OCI-LY1 (cell line): ENCODE measurements around the gene CLEC11A.

ENCODE experiments used
- H2AFZ ChIP-seq: fragments of 200-600 bp; sonication (generic), shearing (Covaris generic); 2 replicates; pipeline ENCODE4 v1.6.0; 2014; ENCODE audit warnings: antibody characterized with exemption, mild to moderate bottlenecking, low read length
- H3F3A ChIP-seq: fragments of 200-600 bp; sonication (generic), shearing (Covaris generic); 2 replicates; pipeline ENCODE4 v1.6.0; 2014; ENCODE audit warnings: mild to moderate bottlenecking, antibody characterized with exemption, low read length, moderate library complexity; ENCODE audit not compliant: insufficient read depth
- H3K27ac ChIP-seq: fragments of 200-600 bp; sonication (generic); 2 replicates; pipeline ENCODE4 v1.5.1; 2014; ENCODE audit warnings: low read length, mixed run types, mild to moderate bottlenecking, low read depth; ENCODE audit not compliant: poor library complexity, severe bottlenecking
- H3K27me3 ChIP-seq: fragments of 200-600 bp; sonication (generic); 2 replicates; pipeline ENCODE4 v1.6.0; 2014; ENCODE audit warnings: antibody characterized with exemption, mild to moderate bottlenecking, low read length, moderate library complexity; ENCODE audit not compliant: insufficient read depth
- H3K36me3 ChIP-seq: fragments of 200-600 bp; sonication (generic); 2 replicates; pipeline ENCODE4 v1.6.1; 2014; ENCODE audit warnings: mild to moderate bottlenecking, antibody characterized with exemption, low read length, moderate library complexity, mixed read lengths; ENCODE audit not compliant: insufficient read depth
- H3K4me1 ChIP-seq: fragments of 200-600 bp; sonication (generic); 2 replicates; pipeline ENCODE4 v1.5.1; 2014; ENCODE audit warnings: mild to moderate bottlenecking, low read length, moderate library complexity; ENCODE audit not compliant: insufficient read depth, severe bottlenecking
- H3K4me2 ChIP-seq: fragments of 200-600 bp; sonication (generic), shearing (Covaris generic); 2 replicates; pipeline ENCODE4 v1.6.1; 2014; ENCODE audit warnings: low read length
- H3K4me3 ChIP-seq: fragments of 200-600 bp; sonication (generic); 2 replicates; pipeline ENCODE4 v1.5.1; 2014; ENCODE audit warnings: low read length, low read depth, mild to moderate bottlenecking, mixed read lengths; ENCODE audit not compliant: poor library complexity, severe bottlenecking
- H3K79me2 ChIP-seq: fragments of 200-600 bp; shearing (Covaris generic); 2 replicates; pipeline ENCODE4 v1.6.1; 2016; ENCODE audit warnings: mixed run types, low read length, mixed read lengths; ENCODE audit not compliant: insufficient read depth
- H3K9ac ChIP-seq: fragments of 200-600 bp; sonication (generic), shearing (Covaris generic); 2 replicates; pipeline ENCODE4 v1.6.1; 2014; ENCODE audit warnings: mild to moderate bottlenecking, low read length, mixed read lengths
- H3K9me2 ChIP-seq: fragments of 200-600 bp; sonication (generic), shearing (Covaris generic); 2 replicates; pipeline ENCODE4 v1.6.1; 2014; ENCODE audit warnings: low read depth, mild to moderate bottlenecking, low read length, mixed read lengths
- H3K9me3 ChIP-seq: fragments of 200-600 bp; shearing (Covaris generic); 2 replicates; pipeline ENCODE4 v1.6.1; 2014; ENCODE audit warnings: low read length, mixed read lengths
- H4K20me1 ChIP-seq: fragments of 200-600 bp; sonication (generic), shearing (Covaris generic); 2 replicates; pipeline ENCODE4 v1.6.0; 2016; ENCODE audit warnings: mild to moderate bottlenecking, low read length; ENCODE audit not compliant: insufficient read depth
- EZH2 ChIP-seq: fragments of 200-600 bp; sonication (generic), shearing (Covaris generic); IDR thresholded peaks from 2 replicates; pipeline ENCODE4 v1.8.0; 2017; ENCODE audit warnings: borderline replicate concordance, mixed run types, mild to moderate bottlenecking, antibody characterized with exemption, low read length, moderate library complexity, mixed read lengths
- TF ChIP-seq, protein P1 (sequence below): fragments of 200-600 bp; sonication (generic), shearing (Covaris generic); IDR thresholded peaks from 2 replicates; pipeline ENCODE4 v1.5.1; 2017; ENCODE audit warnings: mild to moderate bottlenecking, antibody characterized with exemption, low read length, moderate library complexity, mixed read lengths

CLEC11A gene

GRCh38 chr19:50697414-50698124 lies 25.6 kb upstream of the CLEC11A start:
- Histone ChIP-seq H3K9me2 (no peaks in the 10 kb centered on the region), H3K79me2 (no peaks in the 10 kb centered on the region), H3K4me3 (no peak overlapping the region), H3K36me3 (no peaks in the 10 kb centered on the region), H3K4me2 (no peak overlapping the region), H2AFZ (no peak overlapping the region), H3K27ac (no peak overlapping the region), H3K9me3 (no peaks in the 10 kb centered on the region), H4K20me1 (no peaks in the 10 kb centered on the region), H3K27me3 (no peaks in the 10 kb centered on the region), H3K4me1 (no peaks in the 10 kb centered on the region), H3K9ac (no peak overlapping the region), H3F3A (no peaks in the 10 kb centered on the region)
- TF ChIP-seq, protein P1, sequence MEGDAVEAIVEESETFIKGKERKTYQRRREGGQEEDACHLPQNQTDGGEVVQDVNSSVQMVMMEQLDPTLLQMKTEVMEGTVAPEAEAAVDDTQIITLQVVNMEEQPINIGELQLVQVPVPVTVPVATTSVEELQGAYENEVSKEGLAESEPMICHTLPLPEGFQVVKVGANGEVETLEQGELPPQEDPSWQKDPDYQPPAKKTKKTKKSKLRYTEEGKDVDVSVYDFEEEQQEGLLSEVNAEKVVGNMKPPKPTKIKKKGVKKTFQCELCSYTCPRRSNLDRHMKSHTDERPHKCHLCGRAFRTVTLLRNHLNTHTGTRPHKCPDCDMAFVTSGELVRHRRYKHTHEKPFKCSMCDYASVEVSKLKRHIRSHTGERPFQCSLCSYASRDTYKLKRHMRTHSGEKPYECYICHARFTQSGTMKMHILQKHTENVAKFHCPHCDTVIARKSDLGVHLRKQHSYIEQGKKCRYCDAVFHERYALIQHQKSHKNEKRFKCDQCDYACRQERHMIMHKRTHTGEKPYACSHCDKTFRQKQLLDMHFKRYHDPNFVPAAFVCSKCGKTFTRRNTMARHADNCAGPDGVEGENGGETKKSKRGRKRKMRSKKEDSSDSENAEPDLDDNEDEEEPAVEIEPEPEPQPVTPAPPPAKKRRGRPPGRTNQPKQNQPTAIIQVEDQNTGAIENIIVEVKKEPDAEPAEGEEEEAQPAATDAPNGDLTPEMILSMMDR, result no peak
- no peak for TF ChIP-seq EZH2

GRCh38 chr19:50701367-50701985 lies 21.7 kb upstream of the CLEC11A start:
- H3K36me3 ChIP-seq, result no peaks in the 10 kb centered on the region
- H3K9me2 ChIP-seq, result no peaks in the 10 kb centered on the region
- H3K27ac ChIP-seq, result no peak overlapping the region
- no peaks in the 10 kb centered on the region for H3F3A ChIP-seq
- TF ChIP-seq EZH2, result no peak
- TF ChIP-seq, protein P1, result no peak
- H4K20me1 ChIP-seq, result no peaks in the 10 kb centered on the region
- H3K9ac ChIP-seq, result no peak overlapping the region
- no peaks in the 10 kb centered on the region for H3K9me3 ChIP-seq
- no peaks in the 10 kb centered on the region for H3K4me1 ChIP-seq
- no peaks in the 10 kb centered on the region for H3K27me3 ChIP-seq
- H3K4me3 ChIP-seq, result no peak overlapping the region
- H3K4me2 ChIP-seq, result no peak overlapping the region
- H3K79me2 ChIP-seq, result no peaks in the 10 kb centered on the region
- H2AFZ ChIP-seq, result no peak overlapping the region

DNA sequence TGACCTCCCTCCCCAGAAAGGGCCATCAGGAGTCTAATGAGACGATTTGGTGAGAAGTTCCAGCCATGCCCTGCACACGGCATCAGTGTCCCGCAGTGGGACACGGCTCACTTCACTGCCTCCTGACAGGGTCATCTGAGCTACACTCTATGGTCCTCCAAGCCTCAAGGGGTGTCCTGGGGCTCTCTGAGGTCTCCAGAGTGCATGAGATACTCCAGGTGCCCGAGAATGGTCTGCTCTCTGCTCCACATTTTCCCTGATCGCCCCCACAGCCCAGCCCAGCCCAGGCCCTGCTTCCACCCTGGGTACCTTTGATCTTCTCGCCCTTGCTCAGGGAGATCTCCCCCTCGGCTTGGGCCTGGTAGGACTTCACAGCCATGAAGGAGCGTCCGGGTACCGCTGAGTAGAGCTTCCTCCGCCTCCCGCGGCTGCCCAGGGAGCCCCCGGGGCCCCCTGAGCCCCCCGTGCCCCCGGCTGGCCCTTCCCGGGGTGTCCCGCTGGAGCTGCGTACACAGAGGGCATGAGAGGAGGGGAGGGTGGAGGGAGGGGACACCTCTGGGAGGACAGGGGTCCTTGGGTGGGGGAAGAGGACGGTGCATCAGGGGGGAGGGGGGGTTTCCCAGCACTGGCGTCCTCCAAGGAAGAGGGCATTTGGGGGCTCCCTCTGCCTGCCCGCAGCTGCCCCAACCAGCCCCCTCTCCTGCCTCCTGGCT lies 20.9 kb upstream of the CLEC11A start:
- Histone ChIP-seq H3K4me1 (no peaks in the 10 kb centered on the region), H3F3A (no peaks in the 10 kb centered on the region), H3K27ac (no peak overlapping the region), H4K20me1 (no peaks in the 10 kb centered on the region), H2AFZ (no peak overlapping the region), H3K79me2 (no peaks in the 10 kb centered on the region), H3K36me3 (no peaks in the 10 kb centered on the region), H3K27me3 (no peaks in the 10 kb centered on the region), H3K4me2 (no peak overlapping the region), H3K4me3 (no peak overlapping the region), H3K9ac (no peak overlapping the region), H3K9me3 (no peaks in the 10 kb centered on the region), H3K9me2 (no peaks in the 10 kb centered on the region)
- no peak for TF ChIP-seq EZH2
- TF ChIP-seq, protein P1, result no peak
